ENCODE results near the gene PRAMEF1. TPM values are rescaled to one million over a fixed set of nuclear protein-coding genes. Genes with fewer than 3 reads are reported as not detected.

The PRAMEF1 gene
- total RNA-seq, 4 donors from 2014 or later: not detected

DNA sequence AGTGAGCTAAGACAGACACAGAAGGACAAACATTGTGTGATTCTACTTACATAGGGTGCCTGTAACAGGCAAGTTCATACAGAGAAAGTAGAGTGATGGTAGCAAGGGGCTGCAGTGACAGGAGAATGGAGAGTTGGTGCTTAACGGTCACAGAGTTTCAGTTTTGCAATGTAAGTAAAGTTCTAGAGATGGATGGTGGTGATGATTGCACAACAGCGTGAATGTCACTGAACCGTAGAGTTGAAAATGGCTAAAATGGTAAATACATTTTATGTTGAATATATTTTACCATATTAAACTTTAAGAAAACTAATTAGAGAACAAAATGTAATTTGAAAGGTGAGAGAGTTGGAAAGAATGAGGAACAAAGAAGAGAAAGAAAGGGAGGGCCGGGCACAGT lies 36.5 kb upstream of the PRAMEF1 start:
- no peak overlapping the region for H3K4me3 ChIP-seq
- 78 to 83% methylated on average over 4 of the region's 4 CpGs for WGBS, 2 donors
- TF ChIP-seq POLR2A (IDR thresholded peaks at IDR 0.05): no peak
- TF ChIP-seq, protein P1, sequence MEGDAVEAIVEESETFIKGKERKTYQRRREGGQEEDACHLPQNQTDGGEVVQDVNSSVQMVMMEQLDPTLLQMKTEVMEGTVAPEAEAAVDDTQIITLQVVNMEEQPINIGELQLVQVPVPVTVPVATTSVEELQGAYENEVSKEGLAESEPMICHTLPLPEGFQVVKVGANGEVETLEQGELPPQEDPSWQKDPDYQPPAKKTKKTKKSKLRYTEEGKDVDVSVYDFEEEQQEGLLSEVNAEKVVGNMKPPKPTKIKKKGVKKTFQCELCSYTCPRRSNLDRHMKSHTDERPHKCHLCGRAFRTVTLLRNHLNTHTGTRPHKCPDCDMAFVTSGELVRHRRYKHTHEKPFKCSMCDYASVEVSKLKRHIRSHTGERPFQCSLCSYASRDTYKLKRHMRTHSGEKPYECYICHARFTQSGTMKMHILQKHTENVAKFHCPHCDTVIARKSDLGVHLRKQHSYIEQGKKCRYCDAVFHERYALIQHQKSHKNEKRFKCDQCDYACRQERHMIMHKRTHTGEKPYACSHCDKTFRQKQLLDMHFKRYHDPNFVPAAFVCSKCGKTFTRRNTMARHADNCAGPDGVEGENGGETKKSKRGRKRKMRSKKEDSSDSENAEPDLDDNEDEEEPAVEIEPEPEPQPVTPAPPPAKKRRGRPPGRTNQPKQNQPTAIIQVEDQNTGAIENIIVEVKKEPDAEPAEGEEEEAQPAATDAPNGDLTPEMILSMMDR (IDR thresholded peaks at IDR 0.05): no peak
- no peak for DNase-seq (ENCODE audit: low spot score in 2 of 2)
- H3K27me3 ChIP-seq: no peaks in the 10 kb centered on the region
- no peaks in the 10 kb centered on the region for H3K36me3 ChIP-seq
- H3K4me1 ChIP-seq: no peaks in the 10 kb centered on the region
- H3K27ac ChIP-seq: no peak overlapping the region
- peaks cover 0 to 9% (median under 1%) of the 10 kb centered on the region in 4 donors for H3K9me3 ChIP-seq

DNA sequence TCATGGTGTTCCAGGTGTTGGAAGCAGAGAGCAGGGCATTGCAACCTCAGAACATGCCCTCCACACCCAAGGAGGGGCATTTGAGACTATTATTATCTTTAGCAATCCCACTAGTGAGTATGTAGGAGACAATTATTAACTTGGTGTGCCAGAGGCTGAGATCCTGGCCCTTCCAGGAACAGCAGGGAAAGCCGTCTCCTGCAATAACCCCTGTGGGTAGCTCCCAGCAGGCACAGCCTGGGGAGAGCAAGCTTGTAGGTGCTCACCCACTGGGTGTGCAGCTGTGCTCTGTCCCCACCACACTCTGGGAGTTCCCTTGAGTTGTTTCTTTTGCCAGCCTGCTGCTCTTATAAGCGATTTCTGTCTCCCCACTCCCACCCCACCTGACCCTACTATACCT lies 34.9 kb upstream of the PRAMEF1 start:
- Histone ChIP-seq H3K9me3 (no peaks in the 10 kb centered on the region), H3K4me3 (no peak overlapping the region), H3K27me3 (no peaks in the 10 kb centered on the region), H3K36me3 (no peaks in the 10 kb centered on the region), H3K4me1 (no peaks in the 10 kb centered on the region), H3K27ac (no peak overlapping the region)
- TF ChIP-seq, protein P1 (IDR thresholded peaks at IDR 0.05): no peak
- no peak for TF ChIP-seq EP300 (IDR thresholded peaks at IDR 0.05)
- no peak for TF ChIP-seq POLR2A (IDR thresholded peaks at IDR 0.05)
- 65 to 67% methylated on average over 2 of the region's 2 CpGs for WGBS, 2 donors
- no peak for DNase-seq (ENCODE audit: low spot score in 2 of 2)

- H3K4me3 ChIP-seq: no peak overlapping the region
- H3K9me3 ChIP-seq: no peaks in the 10 kb centered on the region
- TF ChIP-seq EP300 (IDR thresholded peaks at IDR 0.05): no peak
- no peak for TF ChIP-seq POLR2A (IDR thresholded peaks at IDR 0.05)
- TF ChIP-seq, protein P1 (IDR thresholded peaks at IDR 0.05): no peak
- 77 to 86% methylated on average over 6 of the region's 6 CpGs for WGBS, 2 donors
- H3K36me3 ChIP-seq: no peaks in the 10 kb centered on the region
- H3K4me1 ChIP-seq: no peaks in the 10 kb centered on the region
- no peak for DNase-seq (ENCODE audit: low spot score in 2 of 2)
- no peak overlapping the region for H3K27ac ChIP-seq
- no peaks in the 10 kb centered on the region for H3K27me3 ChIP-seq
Measured at GRCh38 chr1:12756768-12757413, 34.3 kb upstream of the PRAMEF1 start.

DNA sequence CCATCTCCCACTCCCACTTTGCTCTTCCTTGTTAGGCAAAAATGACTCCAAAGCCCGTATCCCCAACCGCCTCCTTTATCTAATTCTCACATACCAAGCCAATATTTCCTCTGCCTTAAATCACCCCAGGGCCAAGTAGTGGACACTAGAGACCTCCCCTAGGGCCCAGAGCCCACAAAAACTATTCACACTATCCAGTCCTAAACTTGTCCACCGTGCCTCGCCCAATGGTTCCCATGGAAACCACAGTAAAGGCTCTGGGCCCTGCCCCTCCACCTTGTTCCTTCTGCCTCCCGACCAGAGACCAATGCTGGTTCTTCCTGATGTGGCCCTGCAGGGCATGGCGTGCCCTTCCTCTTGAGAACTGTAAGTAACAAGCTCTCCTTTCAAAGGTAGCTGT lies 33.4 kb upstream of the PRAMEF1 start:
- Histone ChIP-seq H3K9me3 (no peaks in the 10 kb centered on the region), H3K27me3 (no peaks in the 10 kb centered on the region), H3K36me3 (no peaks in the 10 kb centered on the region), H3K4me1 (no peaks in the 10 kb centered on the region), H3K4me3 (no peak overlapping the region), H3K27ac (no peak overlapping the region)
- DNase-seq (ENCODE audit: low spot score in 2 of 2): no peak
- TF ChIP-seq, protein P1 (IDR thresholded peaks at IDR 0.05): no peak
- TF ChIP-seq EP300 (IDR thresholded peaks at IDR 0.05): no peak
- no peak for TF ChIP-seq POLR2A (IDR thresholded peaks at IDR 0.05)
- 72 to 76% methylated on average over 6 of the region's 6 CpGs for WGBS, 2 donors

DNA sequence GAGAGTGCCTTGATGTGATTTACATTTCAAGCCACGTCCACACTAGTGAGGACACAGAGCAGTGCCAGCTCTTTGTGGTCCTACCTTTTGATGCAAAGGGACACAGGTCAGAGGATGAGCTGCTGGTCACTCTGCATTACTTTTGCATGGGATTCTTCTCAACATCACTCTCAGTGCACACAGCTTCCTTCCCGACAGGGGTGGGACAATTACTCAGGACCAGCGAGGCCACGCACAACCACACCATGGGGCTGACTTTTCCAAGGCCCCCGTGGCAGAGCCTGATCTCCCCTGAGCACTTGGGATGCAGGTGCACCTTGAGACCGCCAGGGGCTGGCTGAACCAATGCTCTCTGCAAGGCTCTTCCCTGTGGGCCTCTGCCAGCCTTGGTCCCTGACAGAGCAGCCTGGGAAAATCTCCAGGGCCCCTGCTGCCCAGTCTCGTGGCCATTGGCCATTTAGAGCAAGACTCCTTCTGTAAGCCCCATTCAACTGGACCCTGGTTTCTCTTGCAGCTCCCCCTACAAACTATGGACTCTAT lies 30.9 kb upstream of the PRAMEF1 start:
- Histone ChIP-seq H3K9me3 (no peaks in the 10 kb centered on the region), H3K4me1 (no peaks in the 10 kb centered on the region), H3K36me3 (no peaks in the 10 kb centered on the region), H3K4me3 (no peak overlapping the region), H3K27ac (no peak overlapping the region), H3K27me3 (no peaks in the 10 kb centered on the region)
- TF ChIP-seq POLR2A (IDR thresholded peaks at IDR 0.05) (no peak), EP300 (IDR thresholded peaks at IDR 0.05) (no peak)
- TF ChIP-seq, protein P1 (IDR thresholded peaks at IDR 0.05): no peak
- DNase-seq (ENCODE audit: low spot score in 2 of 2): no peak
- WGBS, 2 donors: 74 to 75% methylated on average over 5 to 7 of the region's 7 CpGs
